GM20431 (cell line): ENCODE results near the gene SLC10A3.

Experiments
- in situ Hi-C: fragments of 300-500 bp; cut with MseI, MboI; formaldehyde crosslinking; loops from one replicate; pipeline ENCODE4 v1.15.0; 2020; ENCODE audit warnings: low sequenced_read_pairs; ENCODE audit not compliant: unreplicated experiment

Gene SLC10A3

GRCh38 chrX:154443992-154444754 is 46.3 kb downstream of the SLC10A3 start, which contains the start of gene FAM50A:
Gene FAM50A, plus strand, starts transcription at chrX:154444141. Its CDS starts 95 bp downstream, at chrX:154444236.
- in situ Hi-C loops: no loop called here

- in situ Hi-C loops: no loop called here
Observed at GRCh38 chrX:154443479-154443910, 46.9 kb downstream of the SLC10A3 start.

GRCh38 chrX:154441984-154442707 is 48.3 kb downstream of the SLC10A3 start:
- in situ Hi-C loops: no loop called here

GRCh38 chrX:154441564-154441963 is 48.9 kb downstream of the SLC10A3 start:
- in situ Hi-C loops: no loop called here

- in situ Hi-C loops: no loop called here
Observed at GRCh38 chrX:154440623-154441357, 49.6 kb downstream of the SLC10A3 start.

- in situ Hi-C loops: no loop called here
Observed at GRCh38 chrX:154439841-154440240, 50.6 kb downstream of the SLC10A3 start.

- in situ Hi-C loops: no loop called here
Observed at GRCh38 chrX:154437971-154438893, 52.2 kb downstream of the SLC10A3 start.
